IMR-90 (cell line): Measurements from ENCODE around the gene ALPK3.

Experiments used
- BHLHE40 ChIP-seq: fragments of 150-350 bp; IDR thresholded peaks from 2 replicates; pipeline ENCODE4 v1.6.1; 2016; ENCODE audit warnings: mild to moderate bottlenecking, low read depth, low read length
- CEBPB ChIP-seq: IDR thresholded peaks from 2 replicates; pipeline ENCODE4 v1.6.1; 2012; ENCODE audit warnings: low read depth, low read length, improper control_type of control experiment
- MAZ ChIP-seq: IDR thresholded peaks from 2 replicates; pipeline ENCODE4 v1.6.1; 2012; ENCODE audit warnings: low read depth, mild to moderate bottlenecking, low read length, improper control_type of control experiment, moderate library complexity, borderline replicate concordance
- MXI1 ChIP-seq: IDR thresholded peaks from 2 replicates; pipeline ENCODE4 v1.6.1; 2012; ENCODE audit warnings: low read depth, mild to moderate bottlenecking, low read length, moderate library complexity, borderline replicate concordance
- POLR2A ChIP-seq: IDR thresholded peaks from 2 replicates; pipeline ENCODE4 v1.6.1; 2012; ENCODE audit warnings: mild to moderate bottlenecking, low read depth, low read length
- RAD21 ChIP-seq: IDR thresholded peaks from 2 replicates; pipeline ENCODE4 v1.6.1; 2012; ENCODE audit warnings: low read length, improper control_type of control experiment
- RCOR1 ChIP-seq: IDR thresholded peaks from 2 replicates; pipeline ENCODE4 v1.6.1; 2012; ENCODE audit warnings: mild to moderate bottlenecking, low read length, improper control_type of control experiment; ENCODE audit not compliant: insufficient replicate concordance
- RFX5 ChIP-seq: IDR thresholded peaks from 2 replicates; pipeline ENCODE4 v1.8.0; 2012; ENCODE audit warnings: low read depth, mild to moderate bottlenecking, low read length, moderate library complexity
- SMC3 ChIP-seq: fragments of 150-350 bp; IDR thresholded peaks from 2 replicates; pipeline ENCODE4 v1.6.1; 2016; ENCODE audit warnings: low read depth, mild to moderate bottlenecking, antibody characterized with exemption, low read length, moderate library complexity
- TF ChIP-seq, protein P1 (sequence below): conservative IDR thresholded peaks from 2 replicates; pipeline ENCODE4 v1.5.1; 2012; ENCODE audit warnings: mild to moderate bottlenecking, low read depth, low read length, improper control_type of control experiment
- TF ChIP-seq, protein P2 (sequence below): fragments of 150-350 bp; IDR thresholded peaks from 2 replicates; pipeline ENCODE4 v1.6.1; 2016; ENCODE audit warnings: low read depth, mild to moderate bottlenecking, low read length, moderate library complexity, borderline replicate concordance

DNA sequence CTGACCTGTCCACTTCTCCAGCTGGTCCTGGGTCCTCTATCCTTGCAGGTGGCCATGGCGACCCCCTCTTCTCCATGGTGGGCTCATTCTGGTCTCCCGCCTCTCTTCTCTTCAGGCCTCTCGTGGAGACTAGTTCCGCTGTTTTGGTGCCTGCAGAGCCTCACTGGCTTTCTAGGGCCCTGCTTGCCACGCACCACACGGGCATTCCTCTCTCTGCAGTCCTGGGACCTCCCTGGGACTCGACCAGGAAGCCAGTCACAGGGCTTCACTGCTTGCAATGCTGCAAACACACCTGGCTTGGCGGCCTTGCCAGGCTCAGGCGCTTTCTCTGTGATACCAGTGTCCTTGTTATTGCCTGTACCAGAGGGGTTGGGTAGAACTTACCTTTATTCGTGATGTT is 76.5 kb downstream of the ALPK3 start:
- TF ChIP-seq, protein P1, sequence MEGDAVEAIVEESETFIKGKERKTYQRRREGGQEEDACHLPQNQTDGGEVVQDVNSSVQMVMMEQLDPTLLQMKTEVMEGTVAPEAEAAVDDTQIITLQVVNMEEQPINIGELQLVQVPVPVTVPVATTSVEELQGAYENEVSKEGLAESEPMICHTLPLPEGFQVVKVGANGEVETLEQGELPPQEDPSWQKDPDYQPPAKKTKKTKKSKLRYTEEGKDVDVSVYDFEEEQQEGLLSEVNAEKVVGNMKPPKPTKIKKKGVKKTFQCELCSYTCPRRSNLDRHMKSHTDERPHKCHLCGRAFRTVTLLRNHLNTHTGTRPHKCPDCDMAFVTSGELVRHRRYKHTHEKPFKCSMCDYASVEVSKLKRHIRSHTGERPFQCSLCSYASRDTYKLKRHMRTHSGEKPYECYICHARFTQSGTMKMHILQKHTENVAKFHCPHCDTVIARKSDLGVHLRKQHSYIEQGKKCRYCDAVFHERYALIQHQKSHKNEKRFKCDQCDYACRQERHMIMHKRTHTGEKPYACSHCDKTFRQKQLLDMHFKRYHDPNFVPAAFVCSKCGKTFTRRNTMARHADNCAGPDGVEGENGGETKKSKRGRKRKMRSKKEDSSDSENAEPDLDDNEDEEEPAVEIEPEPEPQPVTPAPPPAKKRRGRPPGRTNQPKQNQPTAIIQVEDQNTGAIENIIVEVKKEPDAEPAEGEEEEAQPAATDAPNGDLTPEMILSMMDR = no peak
- TF ChIP-seq RAD21 = no peak
- TF ChIP-seq CEBPB = no peak
- TF ChIP-seq POLR2A = no peak
- TF ChIP-seq RFX5 = no peak
- TF ChIP-seq MXI1 = no peak
- no peak for TF ChIP-seq SMC3
- TF ChIP-seq RCOR1 = no peak
- no peak for TF ChIP-seq BHLHE40
- no peak for TF ChIP-seq MAZ
- TF ChIP-seq, protein P2, sequence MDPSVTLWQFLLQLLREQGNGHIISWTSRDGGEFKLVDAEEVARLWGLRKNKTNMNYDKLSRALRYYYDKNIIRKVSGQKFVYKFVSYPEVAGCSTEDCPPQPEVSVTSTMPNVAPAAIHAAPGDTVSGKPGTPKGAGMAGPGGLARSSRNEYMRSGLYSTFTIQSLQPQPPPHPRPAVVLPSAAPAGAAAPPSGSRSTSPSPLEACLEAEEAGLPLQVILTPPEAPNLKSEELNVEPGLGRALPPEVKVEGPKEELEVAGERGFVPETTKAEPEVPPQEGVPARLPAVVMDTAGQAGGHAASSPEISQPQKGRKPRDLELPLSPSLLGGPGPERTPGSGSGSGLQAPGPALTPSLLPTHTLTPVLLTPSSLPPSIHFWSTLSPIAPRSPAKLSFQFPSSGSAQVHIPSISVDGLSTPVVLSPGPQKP = no peak
